ENCODE measurements around the gene VWC2L.

- TF ChIP-seq CTCF (IDR thresholded peaks at IDR 0.05; ENCODE audit: poor library complexity) (no peak), EZH2 (IDR thresholded peaks at IDR 0.05; ENCODE audit: borderline replicate concordance) (no peak), EZH2phosphoT487 (IDR thresholded peaks at IDR 0.05; ENCODE audit: low read depth, severe bottlenecking, unreplicated experiment) (no peak)
These were observed 40.8 kb downstream of the VWC2L start for GRCh38 chr2:214451516-214452275.

All from hepatocyte (in vitro differentiated cells).